CD1c-positive myeloid dendritic cell (primary cell): ENCODE measurements around the gene NDUFB10.

Experiments used
- DNase-seq: peaks from one replicate; pipeline ENCODE4 v3.0.0-alpha.2; 2016; ENCODE audit errors: extremely low spot score

NDUFB10 gene

GRCh38 chr16:1971796-1972489 lies 12.6 kb downstream of the NDUFB10 start, which contains the start of gene TBL3:
TBL3 (plus strand) TSS chr16:1972053; CDS start chr16:1972165, 112 bp downstream.
- DNase-seq, result peak; percentile 97

- DNase-seq, result no peak
Measured at GRCh38 chr16:1972490-1972877, 13.1 kb downstream of the NDUFB10 start.

GRCh38 chr16:1973461-1974156 lies 14.3 kb downstream of the NDUFB10 start:
- no peak for DNase-seq

GRCh38 chr16:1974157-1975070 lies 15.1 kb downstream of the NDUFB10 start:
- DNase-seq, result no peak

GRCh38 chr16:1975432-1976215 lies 16.3 kb downstream of the NDUFB10 start:
- no peak for DNase-seq

GRCh38 chr16:1976216-1976520 lies 16.8 kb downstream of the NDUFB10 start:
- DNase-seq, result no peak

GRCh38 chr16:1976951-1977874 lies 17.9 kb downstream of the NDUFB10 start:
- DNase-seq, result no peak

GRCh38 chr16:1977875-1978268 lies 18.5 kb downstream of the NDUFB10 start:
- DNase-seq, result no peak

GRCh38 chr16:1978476-1979120 lies 19.3 kb downstream of the NDUFB10 start:
- DNase-seq, result no peak

GRCh38 chr16:1979271-1980029 lies 20.1 kb downstream of the NDUFB10 start:
- DNase-seq, result no peak

- no peak for DNase-seq
Measured at GRCh38 chr16:1980030-1980769, 20.9 kb downstream of the NDUFB10 start.

GRCh38 chr16:1980770-1981087 lies 21.4 kb downstream of the NDUFB10 start:
- DNase-seq, result no peak

GRCh38 chr16:1981398-1981836 lies 22.1 kb downstream of the NDUFB10 start, which contains the start of gene NOXO1:
NOXO1 (minus strand) TSS chr16:1981469; CDS start chr16:1981179, 290 bp downstream.
- no peak for DNase-seq

GRCh38 chr16:1982013-1982433 lies 22.7 kb downstream of the NDUFB10 start:
- no peak for DNase-seq

- no peak for DNase-seq
Measured at GRCh38 chr16:1982991-1983543, 23.7 kb downstream of the NDUFB10 start.

GRCh38 chr16:1983544-1984346 lies 24.4 kb downstream of the NDUFB10 start, which contains the start of gene GFER:
GFER (plus strand) TSS chr16:1984193; CDS start chr16:1984219, 26 bp downstream.
- peak; percentile 95 for DNase-seq
